ENCODE results near the gene LRRC45. TPM values are rescaled to one million over a fixed set of nuclear protein-coding genes. Genes with fewer than 3 reads are reported as not detected.

LRRC45 gene
- total and polyA plus RNA-seq, 9 of the 15 experiments (the other 6 are each of a cell fraction or from before 2014, with no cell fraction given) = 3.5 to 21.5 (median 11.2) TPM; not detected in 2

- DNase-seq (ENCODE audit: extremely low read depth in 1 of 4, low spot score in 3 of 4) = no peak
Measured at GRCh38 chr17:81998212-81998611, 24.9 kb upstream of the LRRC45 start.

More at GRCh38 chr17:81998212-81998611, 24.9 kb upstream of the LRRC45 start:
- ChIA-PET CTCF (ENCODE audit: low intra/inter-chr PET ratio) (interaction anchor here (0.7 kb wide), 1 partner anchor 342 kb away, joined by 4 read pairs; the partner anchor contains the start of gene PDE6G), POLR2A (no interaction called here)
- no peak for TF ChIP-seq KHSRP (IDR thresholded peaks at IDR 0.05)
- no peak for TF ChIP-seq ELK1 (CRISPR knock-in tag; IDR thresholded peaks at IDR 0.05)
- no peak for TF ChIP-seq HBP1 (CRISPR knock-in tag; IDR thresholded peaks at IDR 0.05)
- no peak for TF ChIP-seq PYGO2 (tag; IDR thresholded peaks at IDR 0.05)
- no peak for TF ChIP-seq CBX8 (IDR thresholded peaks at IDR 0.05; ENCODE audit: borderline replicate concordance, extremely low read depth, low read depth, low read length, poor library complexity, severe bottlenecking)
- no peak for TF ChIP-seq POLR2AphosphoS5 (IDR thresholded peaks at IDR 0.05; ENCODE audit: control insufficient read depth, insufficient read depth, low read depth, low read length)
- TF ChIP-seq SMARCA4 (IDR thresholded peaks at IDR 0.05) = no peak
- no peak for TF ChIP-seq SPI1 (IDR thresholded peaks at IDR 0.05; ENCODE audit: borderline replicate concordance, low read depth, low read length)
- TF ChIP-seq NKRF (IDR thresholded peaks at IDR 0.05; ENCODE audit: borderline replicate concordance) = no peak
- no peak for TF ChIP-seq ZNF717 (CRISPR knock-in tag; IDR thresholded peaks at IDR 0.05)
- no peak for TF ChIP-seq ZNF764 (CRISPR knock-in tag; IDR thresholded peaks at IDR 0.05; ENCODE audit: low read depth)
- no peak for TF ChIP-seq BHLHE40 (IDR thresholded peaks at IDR 0.05; ENCODE audit: low read length)
- TF ChIP-seq MYNN (IDR thresholded peaks at IDR 0.05) = no peak
- TF ChIP-seq MYNN (CRISPR knock-in tag; IDR thresholded peaks at IDR 0.05) = no peak
- no peak overlapping the region for H3K4me2 ChIP-seq (ENCODE audit: insufficient read depth, low read length)
- no peak overlapping the region for H3K4me3 ChIP-seq
- FAIRE-seq = no peak
- no peak for ATAC-seq
- no peaks in the 10 kb centered on the region for H3K9me3 ChIP-seq (replicated peaks; ENCODE audit: control insufficient read depth, insufficient read depth, low read depth, low read length)
- H4K20me1 ChIP-seq (replicated peaks; ENCODE audit: control insufficient read depth, insufficient read depth, low read length) = no peaks in the 10 kb centered on the region
- H3K36me3 ChIP-seq (ENCODE audit: control insufficient read depth, insufficient read depth, low read length) = peaks cover 10% of the 10 kb centered on the region; the same call in 1 of the 3 replicates
- H3K79me2 ChIP-seq (ENCODE audit: control insufficient read depth, insufficient read depth, low read length) = no peaks in the 10 kb centered on the region
- 81% methylated on average over 7 of the region's 7 CpGs for WGBS (ENCODE audit: insufficient coverage, low coverage, missing lambda C conversion rate)
- in situ Hi-C loops (cut with MboI) = no loop called here
- peaks cover 0 to 61% of the 10 kb centered on the region in 2 experiments; a peak in 2 of 5 replicates for H3K4me1 ChIP-seq (replicated peaks in 1 of 2; ENCODE audit: control insufficient read depth in 2 of 2, insufficient read depth in 2 of 2, low read length in 2 of 2)
- H3K27ac ChIP-seq (ENCODE audit: extremely low read depth, low read depth, low read length) = no peak overlapping the region
- H2AFZ ChIP-seq (ENCODE audit: low read depth, low read length) = no peak overlapping the region
- intact Hi-C loops (cut with micrococcal nuclease) = no loop called here
- H3K27me3 ChIP-seq (ENCODE audit: control insufficient read depth in 2 of 2, insufficient read depth in 2 of 2, low read length in 2 of 2) = no peaks in the 10 kb centered on the region
- no TSS peak for BruUV-seq (replicated peaks)
- no peak overlapping the region for H3K9ac ChIP-seq (ENCODE audit: insufficient read depth in 1 of 2, low read depth in 2 of 2, low read length in 2 of 2)
- peaks cover 3% of the 10 kb centered on the region for H3K9me1 ChIP-seq (ENCODE audit: control insufficient read depth, insufficient read depth, low read length)
